Esophagus muscularis mucosa (tissue), 3 donors: ENCODE data around the gene SPECC1.

ENCODE experiments used
- CTCF ChIP-seq, 3 experiments: fragments of 200-600 bp in 2 of 3; fragments of 450-650 bp in 1 of 3; sonication (generic) in 2 of 3; IDR thresholded peaks; one replicate each; pipeline ENCODE4 v1.5.1; 2017 to 2019; ENCODE audit warnings: antibody characterized with exemption in 3 of 3, mild to moderate bottlenecking in 2 of 3, moderate library complexity in 1 of 3
- POLR2A ChIP-seq: fragments of 450-650 bp; IDR thresholded peaks from one replicate; pipeline ENCODE4 v1.6.1; 2017; ENCODE audit warnings: antibody characterized with exemption, moderate library complexity, mild to moderate bottlenecking, low read depth

DNA sequence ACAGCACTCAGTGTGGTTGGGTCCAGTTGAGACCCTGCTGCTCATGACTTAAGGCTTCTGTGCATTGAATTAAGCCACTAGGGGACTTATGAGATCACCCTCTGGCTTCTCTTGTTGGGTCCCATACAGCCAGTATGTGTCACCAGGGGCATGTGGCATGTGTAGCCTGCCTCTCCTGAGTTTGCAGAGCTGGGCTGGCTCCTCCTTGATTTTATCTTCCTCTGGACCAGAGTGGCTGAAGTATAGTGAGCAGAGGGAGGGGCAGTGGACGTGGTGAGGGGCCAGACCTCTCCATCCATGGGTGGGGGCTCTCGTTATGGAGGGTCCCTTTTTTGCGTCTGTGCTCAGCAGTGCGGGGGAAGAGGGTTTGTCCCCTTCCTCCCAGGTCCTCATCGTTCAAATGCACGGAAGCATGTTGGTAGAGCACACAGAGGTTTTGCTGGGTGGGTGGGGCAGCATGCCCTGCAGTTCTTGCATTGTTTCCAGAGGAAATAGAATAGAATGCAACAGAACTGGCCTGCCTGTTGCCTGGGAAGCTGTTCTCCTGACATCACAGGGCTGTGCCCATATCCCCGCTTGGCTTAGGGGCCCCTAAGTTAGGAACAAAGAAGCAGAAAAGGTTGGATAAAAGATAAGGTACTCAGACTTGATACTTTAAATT lies 77.4 kb downstream of the SPECC1 start:
- TF ChIP-seq POLR2A (no peak), CTCF (IDR thresholded peaks at IDR 0.05) (peak in 1 of 3 experiments; percentile 9)
